Measurements from ENCODE around the gene WDR18.

DNA sequence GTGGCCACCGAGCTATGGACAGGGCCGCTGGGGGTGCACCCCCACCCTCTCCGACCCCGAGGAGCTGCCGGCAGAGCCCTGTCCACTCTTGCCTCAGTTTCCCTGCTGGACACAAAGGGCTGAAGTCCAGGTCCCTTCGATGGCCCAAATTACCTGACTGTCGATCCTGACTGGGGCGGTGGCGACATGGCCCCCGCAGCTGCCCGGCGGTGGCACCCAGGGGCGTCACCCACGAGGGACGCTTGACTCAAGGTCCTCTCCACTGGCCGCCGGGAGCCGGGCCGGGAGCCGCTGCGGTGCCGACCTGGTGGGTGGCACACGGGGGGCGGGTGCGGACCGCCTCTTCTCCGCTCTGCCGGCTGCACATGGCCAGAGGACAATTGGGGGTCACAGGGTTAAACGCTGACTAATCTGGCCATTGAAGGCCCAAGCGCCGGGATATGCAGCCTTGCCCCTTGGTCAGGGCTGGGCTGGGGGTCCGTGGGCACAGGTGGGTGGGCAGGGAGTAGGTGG, 42.0 kb upstream of the WDR18 start:
- no peak for TF ChIP-seq SMC3 (IDR thresholded peaks at IDR 0.05; ENCODE audit: low read depth, low read length)
- TF ChIP-seq, protein P1, sequence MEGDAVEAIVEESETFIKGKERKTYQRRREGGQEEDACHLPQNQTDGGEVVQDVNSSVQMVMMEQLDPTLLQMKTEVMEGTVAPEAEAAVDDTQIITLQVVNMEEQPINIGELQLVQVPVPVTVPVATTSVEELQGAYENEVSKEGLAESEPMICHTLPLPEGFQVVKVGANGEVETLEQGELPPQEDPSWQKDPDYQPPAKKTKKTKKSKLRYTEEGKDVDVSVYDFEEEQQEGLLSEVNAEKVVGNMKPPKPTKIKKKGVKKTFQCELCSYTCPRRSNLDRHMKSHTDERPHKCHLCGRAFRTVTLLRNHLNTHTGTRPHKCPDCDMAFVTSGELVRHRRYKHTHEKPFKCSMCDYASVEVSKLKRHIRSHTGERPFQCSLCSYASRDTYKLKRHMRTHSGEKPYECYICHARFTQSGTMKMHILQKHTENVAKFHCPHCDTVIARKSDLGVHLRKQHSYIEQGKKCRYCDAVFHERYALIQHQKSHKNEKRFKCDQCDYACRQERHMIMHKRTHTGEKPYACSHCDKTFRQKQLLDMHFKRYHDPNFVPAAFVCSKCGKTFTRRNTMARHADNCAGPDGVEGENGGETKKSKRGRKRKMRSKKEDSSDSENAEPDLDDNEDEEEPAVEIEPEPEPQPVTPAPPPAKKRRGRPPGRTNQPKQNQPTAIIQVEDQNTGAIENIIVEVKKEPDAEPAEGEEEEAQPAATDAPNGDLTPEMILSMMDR (conservative IDR thresholded peaks at IDR 0.05; ENCODE audit: low read depth, low read length) = no peak
- TF ChIP-seq MAZ (IDR thresholded peaks at IDR 0.05; ENCODE audit: borderline replicate concordance, low read depth, low read length) = no peak
- TF ChIP-seq POLR2A (IDR thresholded peaks at IDR 0.05; ENCODE audit: low read depth, low read length) = no peak
- TF ChIP-seq, protein P2, sequence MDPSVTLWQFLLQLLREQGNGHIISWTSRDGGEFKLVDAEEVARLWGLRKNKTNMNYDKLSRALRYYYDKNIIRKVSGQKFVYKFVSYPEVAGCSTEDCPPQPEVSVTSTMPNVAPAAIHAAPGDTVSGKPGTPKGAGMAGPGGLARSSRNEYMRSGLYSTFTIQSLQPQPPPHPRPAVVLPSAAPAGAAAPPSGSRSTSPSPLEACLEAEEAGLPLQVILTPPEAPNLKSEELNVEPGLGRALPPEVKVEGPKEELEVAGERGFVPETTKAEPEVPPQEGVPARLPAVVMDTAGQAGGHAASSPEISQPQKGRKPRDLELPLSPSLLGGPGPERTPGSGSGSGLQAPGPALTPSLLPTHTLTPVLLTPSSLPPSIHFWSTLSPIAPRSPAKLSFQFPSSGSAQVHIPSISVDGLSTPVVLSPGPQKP (IDR thresholded peaks at IDR 0.05; ENCODE audit: borderline replicate concordance, low read depth, low read length) = no peak
- TF ChIP-seq RAD21 (IDR thresholded peaks at IDR 0.05; ENCODE audit: low read length) = no peak
- no peak for TF ChIP-seq RCOR1 (IDR thresholded peaks at IDR 0.05; ENCODE audit: insufficient replicate concordance, low read length)
